GM18867 (cell line): Measurements from ENCODE around the gene TCP1.
"Not testable (repeated sequence)": the region's sequence is repeated elsewhere in the genome, so short reads cannot be mapped to it uniquely, and the experiment has no call there.

ENCODE experiments used
- ATAC-seq: cut with Tn5 transposase; IDR thresholded peaks from one replicate; pipeline ENCODE4 v1.9.1; 2021; ENCODE audit warnings: mild to moderate bottlenecking, moderate library complexity; ENCODE audit not compliant: unreplicated experiment

The TCP1 gene

GRCh38 chr6:159745081-159745480 is 44.3 kb downstream of the TCP1 start:
- no peak for ATAC-seq

GRCh38 chr6:159742165-159742564 is 47.2 kb downstream of the TCP1 start:
- no peak for ATAC-seq

- ATAC-seq: no peak
Observed at GRCh38 chr6:159739341-159739740, 50.1 kb downstream of the TCP1 start.

- ATAC-seq: no peak
Observed at GRCh38 chr6:159736908-159737307, 52.5 kb downstream of the TCP1 start.

- not testable (repeated sequence) for ATAC-seq
Observed at GRCh38 chr6:159733395-159733794, 56.0 kb downstream of the TCP1 start.

- ATAC-seq: not testable (repeated sequence)
Observed at GRCh38 chr6:159732550-159732949, 56.9 kb downstream of the TCP1 start.

GRCh38 chr6:159730332-159730676 is 59.1 kb downstream of the TCP1 start:
- no peak for ATAC-seq

GRCh38 chr6:159729598-159730331 is 59.6 kb downstream of the TCP1 start:
- ATAC-seq: peak; percentile 23

GRCh38 chr6:159728531-159728964 is 60.9 kb downstream of the TCP1 start:
- ATAC-seq: no peak
